Stomach (tissue), 9 donors: ENCODE measurements around the gene LONRF2. TPM values are rescaled to one million over a fixed set of nuclear protein-coding genes. Genes with fewer than 3 reads are reported as not detected.

Experiments
- DNase-seq, 2 donors: peaks; one replicate each; pipeline versions ENCODE4 v3.0.0 to v3.0.0-alpha.2; 2013 to 2019
- H3K27ac ChIP-seq, 5 donors: fragments of 200-600 bp in 4 of 5; sonication (generic) in 4 of 5; one replicate each; pipeline ENCODE4 v1.5.1; 2013 to 2019; ENCODE audit warnings: mild to moderate bottlenecking in 1 of 5, moderate library complexity in 1 of 5
- H3K27me3 ChIP-seq, 3 donors: fragments of 200-600 bp; sonication (generic); one replicate each; pipeline ENCODE4 v1.5.1; 2017 to 2019; ENCODE audit warnings: mixed run types in 1 of 3
- H3K36me3 ChIP-seq, 4 donors: fragments of 200-600 bp; sonication (generic); 1 replicate in 3 of 4; 2 replicates in 1 of 4; pipeline ENCODE4 v1.5.1; 2016 to 2019
- H3K4me1 ChIP-seq, 4 donors: fragments of 200-600 bp; sonication (generic); one replicate each; pipeline ENCODE4 v1.5.1; 2016 to 2019
- H3K4me3 ChIP-seq, 4 donors: fragments of 200-600 bp; sonication (generic) in 3 of 4; one replicate each; pipeline ENCODE4 v1.5.1; 2016 to 2019; ENCODE audit warnings: mild to moderate bottlenecking in 1 of 4
- H3K9me3 ChIP-seq, 4 donors: fragments of 200-600 bp; sonication (generic); one replicate each; pipeline ENCODE4 v1.5.1; 2016 to 2019
- CTCF ChIP-seq, 7 experiments: fragments of 450-650 bp in 4 of 7; fragments of 200-600 bp in 3 of 7; sonication (generic) in 3 of 7; IDR thresholded peaks; one replicate each; pipeline ENCODE4 v1.5.1; 2016 to 2019; ENCODE audit warnings: antibody characterized with exemption in 7 of 7, control low read depth in 2 of 7, mild to moderate bottlenecking in 1 of 7
- EP300 ChIP-seq: sonication (generic); formaldehyde crosslinking; IDR thresholded peaks from one replicate; pipeline ENCODE4 v1.6.1; 2017; ENCODE audit warnings: antibody characterized with exemption
- POLR2A ChIP-seq, 4 donors: fragments of 450-650 bp; IDR thresholded peaks; one replicate each; pipeline ENCODE4 v1.6.1; 2016; ENCODE audit warnings: antibody characterized with exemption in 4 of 4, control low read depth in 2 of 4, mild to moderate bottlenecking in 1 of 4, moderate library complexity in 1 of 4
- POLR2AphosphoS5 ChIP-seq, 3 donors: sonication (generic); formaldehyde crosslinking; IDR thresholded peaks; one replicate each; pipeline ENCODE4 v1.6.1; 2016; ENCODE audit warnings: antibody characterized with exemption in 3 of 3
- WGBS, 5 donors: extraction: QIAGEN DNeasy Blood & Tissue Kit in 3 of 5; methylation state at CpG; one replicate each; pipeline versions ENCODE4 v1.1.5 to v1.1.7; 2013 to 2018; 5-methylcytosine and 5-hydroxymethylcytosine counted together
- intact Hi-C: fragments of 100-400 bp; cut with DNase I; formaldehyde crosslinking; loops from one replicate; pipeline ENCODE4 v1.15.1; 2023; ENCODE audit warnings: low total_unique reads
- polyA plus RNA-seq, 3 donors: library from polyadenylated mRNA; stranded (reverse); fragments of 200-250 nt; gene quantifications; one replicate each; pipeline ENCODE4 v1.2.3, GENCODE V29; 2013
- total RNA-seq, 5 donors: library from RNA; depleted of rRNA; stranded (reverse); fragments of >200 nt; gene quantifications; one replicate each; pipeline versions ENCODE4 v1.1.0 to v1.2.3, GENCODE V29; 2014 to 2016
- donor health status: healthy with polysubstance abuse.
- donor health status: Bipolar disorder and iron deficiency.
- donor health status: healthy.

The LONRF2 gene
- total and polyA plus RNA-seq, 8 donors = 0.31 to 32.1 (median 4.7) TPM

- peaks cover 4 to 40% (median 19%) of the 10 kb centered on the region in 4 donors for H3K4me1 ChIP-seq
- no peak overlapping the region for H3K27ac ChIP-seq
- 89 to 97% (median 95%) methylated on average over 6 of the region's 6 CpGs for WGBS, 5 donors
- TF ChIP-seq CTCF (IDR thresholded peaks at IDR 0.05) = no peak
- TF ChIP-seq POLR2AphosphoS5 (IDR thresholded peaks at IDR 0.05) = no peak
- TF ChIP-seq POLR2A (IDR thresholded peaks at IDR 0.05) = no peak
- TF ChIP-seq EP300 = no peak
- DNase-seq = no peak
- intact Hi-C loops = no loop called here
- H3K9me3 ChIP-seq = no peaks in the 10 kb centered on the region
- peaks cover 0 to 65% (median 20%) of the 10 kb centered on the region in 4 donors for H3K36me3 ChIP-seq
- H3K27me3 ChIP-seq = no peaks in the 10 kb centered on the region
- H3K4me3 ChIP-seq = no peak overlapping the region
Observed at GRCh38 chr2:100289020-100289419, 33.3 kb downstream of the LONRF2 start.

GRCh38 chr2:100286318-100286717, 36.0 kb downstream of the LONRF2 start:
- Histone ChIP-seq H3K4me3 (no peak overlapping the region), H3K9me3 (no peaks in the 10 kb centered on the region), H3K36me3 (peaks cover 0 to 65% (median 25%) of the 10 kb centered on the region in 4 donors), H3K4me1 (peaks cover 4 to 26% (median 13%) of the 10 kb centered on the region in 4 donors), H3K27me3 (no peaks in the 10 kb centered on the region), H3K27ac (peak overlapping the region in 4 of 5 donors; percentile 42 to 73 (median 60))
- intact Hi-C loops = no loop called here
- WGBS, 5 donors = 84 to 90% (median 87%) methylated on average over 3 of the region's 3 CpGs
- DNase-seq = no peak
- TF ChIP-seq POLR2AphosphoS5 (IDR thresholded peaks at IDR 0.05) = no peak
- no peak for TF ChIP-seq EP300
- TF ChIP-seq POLR2A (IDR thresholded peaks at IDR 0.05) = no peak
- no peak for TF ChIP-seq CTCF (IDR thresholded peaks at IDR 0.05)

- Histone ChIP-seq H3K4me1 (peaks cover 4 to 20% (median 10%) of the 10 kb centered on the region in 4 donors), H3K9me3 (no peaks in the 10 kb centered on the region), H3K27me3 (no peaks in the 10 kb centered on the region), H3K36me3 (peaks cover 0 to 65% (median 25%) of the 10 kb centered on the region in 4 donors), H3K27ac (peak overlapping the region; percentile 30 to 73 (median 57)), H3K4me3 (no peak overlapping the region)
- 24 to 47% (median 36%) methylated on average over 6 of the region's 6 CpGs for WGBS, 5 donors
- TF ChIP-seq POLR2A (IDR thresholded peaks at IDR 0.05) (no peak), POLR2AphosphoS5 (IDR thresholded peaks at IDR 0.05) (peak in 1 of 3 donors; percentile 50)
- intact Hi-C loops = no loop called here
- DNase-seq = peak in 1 of 2 donors; percentile 62
Observed at GRCh38 chr2:100285691-100286090, 36.6 kb downstream of the LONRF2 start.

- TF ChIP-seq POLR2AphosphoS5 (IDR thresholded peaks at IDR 0.05) (no peak), EP300 (no peak), POLR2A (IDR thresholded peaks at IDR 0.05) (no peak), CTCF (IDR thresholded peaks at IDR 0.05) (no peak)
- 31 to 64% (median 33%) methylated on average over 3 of the region's 3 CpGs for WGBS, 5 donors
- H3K27me3 ChIP-seq = no peaks in the 10 kb centered on the region
Observed at GRCh38 chr2:100285011-100285410, 37.3 kb downstream of the LONRF2 start.

More at GRCh38 chr2:100285011-100285410, 37.3 kb downstream of the LONRF2 start:
- H3K9me3 ChIP-seq = no peaks in the 10 kb centered on the region
- peak overlapping the region in 3 of 5 donors; percentile 57 to 73 (median 63) for H3K27ac ChIP-seq
- H3K4me1 ChIP-seq = peaks cover 4 to 19% (median 10%) of the 10 kb centered on the region in 4 donors
- intact Hi-C loops = no loop called here
- no peak for DNase-seq
- H3K36me3 ChIP-seq = peaks cover 0 to 59% (median 24%) of the 10 kb centered on the region in 4 donors
- no peak overlapping the region for H3K4me3 ChIP-seq
